Measurements from ENCODE around the gene SUSD3.
"Not testable (repeated sequence)": the region's sequence is repeated elsewhere in the genome, so short reads cannot be mapped to it uniquely, and the experiment has no call there.

The SUSD3 gene

GRCh38 chr9:93094658-93095204 lies 36.2 kb downstream of the SUSD3 start:
- no peak for DNase-seq

GRCh38 chr9:93095205-93096130 lies 37.0 kb downstream of the SUSD3 start:
- DNase-seq, result peak; percentile 90

GRCh38 chr9:93096131-93096802 lies 37.8 kb downstream of the SUSD3 start, which contains the start of gene CARD19:
CARD19 (plus strand) TSS chr9:93096217; CDS start chr9:93096346, 129 bp downstream.
- no peak for DNase-seq

GRCh38 chr9:93096811-93097382 lies 38.4 kb downstream of the SUSD3 start:
- no peak for DNase-seq

GRCh38 chr9:93097511-93098201 lies 39.2 kb downstream of the SUSD3 start:
- no peak for DNase-seq

- DNase-seq, result peak; percentile 59
These were observed 39.9 kb downstream of the SUSD3 start for GRCh38 chr9:93098236-93098946.

- no peak for DNase-seq
These were observed 41.2 kb downstream of the SUSD3 start for GRCh38 chr9:93099551-93100275.

- DNase-seq, result no peak
These were observed 41.8 kb downstream of the SUSD3 start for GRCh38 chr9:93100276-93100636.

GRCh38 chr9:93101086-93101485 lies 42.6 kb downstream of the SUSD3 start:
- not testable (repeated sequence) for DNase-seq

GRCh38 chr9:93105620-93106019 lies 47.1 kb downstream of the SUSD3 start:
- DNase-seq, result no peak

GRCh38 chr9:93107151-93107824 lies 48.8 kb downstream of the SUSD3 start:
- DNase-seq, result no peak

- DNase-seq, result no peak
These were observed 49.3 kb downstream of the SUSD3 start for GRCh38 chr9:93107825-93108161.

GRCh38 chr9:93108291-93109041 lies 50.0 kb downstream of the SUSD3 start:
- no peak for DNase-seq

GRCh38 chr9:93110311-93110855 lies 51.9 kb downstream of the SUSD3 start:
- DNase-seq, result no peak

- no peak for DNase-seq
These were observed 52.5 kb downstream of the SUSD3 start for GRCh38 chr9:93111001-93111370.

GRCh38 chr9:93111371-93112115 lies 53.0 kb downstream of the SUSD3 start:
- no peak for DNase-seq

- no peak for DNase-seq
These were observed 53.8 kb downstream of the SUSD3 start for GRCh38 chr9:93112116-93112863.

GRCh38 chr9:93112864-93113389 lies 54.4 kb downstream of the SUSD3 start:
- DNase-seq, result no peak
